GM21737 (cell line): ENCODE results near the gene RASA3.

Source experiments
- ATAC-seq: cut with Tn5 transposase; IDR thresholded peaks from one replicate; pipeline ENCODE4 v1.9.1; 2021; ENCODE audit warnings: mild to moderate bottlenecking, moderate library complexity; ENCODE audit not compliant: unreplicated experiment

RASA3 gene

GRCh38 chr13:113974304-113975281 lies 157.8 kb downstream of the RASA3 start:
- no peak for ATAC-seq

GRCh38 chr13:113973218-113974164 lies 158.9 kb downstream of the RASA3 start, which contains the start of gene C13orf46:
Gene C13orf46, minus strand, starts transcription at chr13:113974076. Its CDS starts 79 bp downstream, at chr13:113973997.
- no peak for ATAC-seq

GRCh38 chr13:113972451-113973217 lies 159.8 kb downstream of the RASA3 start:
- ATAC-seq: no peak

GRCh38 chr13:113971471-113972231 lies 160.8 kb downstream of the RASA3 start:
- no peak for ATAC-seq

- ATAC-seq: no peak
Observed at GRCh38 chr13:113970810-113971470, 161.5 kb downstream of the RASA3 start.

GRCh38 chr13:113969973-113970611 lies 162.3 kb downstream of the RASA3 start:
- no peak for ATAC-seq

GRCh38 chr13:113969311-113969972 lies 163.0 kb downstream of the RASA3 start:
- ATAC-seq: no peak

GRCh38 chr13:113968463-113969310 lies 163.7 kb downstream of the RASA3 start:
- no peak for ATAC-seq

- ATAC-seq: no peak
Observed at GRCh38 chr13:113967729-113968462, 164.5 kb downstream of the RASA3 start.

- ATAC-seq: no peak
Observed at GRCh38 chr13:113967206-113967720, 165.2 kb downstream of the RASA3 start.

GRCh38 chr13:113965968-113966884 lies 166.2 kb downstream of the RASA3 start:
- ATAC-seq: no peak

GRCh38 chr13:113965383-113965874 lies 167.0 kb downstream of the RASA3 start:
- ATAC-seq: no peak

GRCh38 chr13:113964251-113964995 lies 168.0 kb downstream of the RASA3 start:
- ATAC-seq: no peak

- ATAC-seq: no peak
Observed at GRCh38 chr13:113963376-113963775, 169.0 kb downstream of the RASA3 start.
